Islet precursor cell (in vitro differentiated cells): ENCODE results near the gene UCN2.

Experiments
- DNase-seq: peaks from one replicate; pipeline ENCODE4 v3.0.0-alpha.2; 2018

The UCN2 gene

DNA sequence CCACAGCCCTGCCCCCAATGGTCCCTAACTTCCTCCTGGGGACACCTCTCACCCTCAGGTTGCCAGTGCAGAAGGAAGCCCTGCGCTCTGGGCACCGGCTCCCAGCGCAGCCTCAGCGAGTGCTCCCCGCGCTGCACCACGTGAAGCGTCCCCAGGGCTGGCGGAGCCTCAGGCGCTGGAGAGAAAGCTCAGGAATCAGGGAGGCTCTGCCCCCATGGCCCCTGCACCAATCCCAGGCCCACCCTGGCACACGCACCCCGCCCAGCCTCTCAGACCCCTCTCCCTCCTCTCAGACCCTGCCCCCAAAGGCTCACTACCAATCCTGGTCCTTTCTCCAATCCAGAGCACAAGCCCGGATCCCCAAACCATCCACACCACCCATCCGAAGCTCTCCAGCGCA, 24.6 kb upstream of the UCN2 start:
- no peak for DNase-seq

DNA sequence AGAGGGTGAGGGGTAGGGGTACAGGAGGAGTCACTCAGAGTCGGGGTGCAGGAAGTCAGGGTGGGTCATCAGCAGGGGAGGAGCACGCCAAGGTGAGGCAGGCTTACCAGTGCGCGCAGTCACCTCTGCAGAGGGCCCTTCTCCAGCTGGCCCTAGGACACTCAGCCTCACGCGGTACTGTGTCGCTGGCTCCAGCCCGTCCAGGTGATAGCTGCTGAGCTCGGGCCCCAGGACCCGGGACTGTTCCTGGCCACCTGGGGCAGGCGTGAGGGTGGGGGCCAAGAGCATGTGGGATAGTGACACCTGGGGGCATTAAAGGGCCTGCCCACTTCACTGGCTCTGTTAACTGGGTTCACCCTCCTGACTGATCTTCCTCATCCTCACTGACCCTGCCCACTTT, 24.1 kb upstream of the UCN2 start:
- no peak for DNase-seq

- DNase-seq = no peak
Measured at GRCh38 chr3:48585411-48585810, 21.8 kb upstream of the UCN2 start.

DNA sequence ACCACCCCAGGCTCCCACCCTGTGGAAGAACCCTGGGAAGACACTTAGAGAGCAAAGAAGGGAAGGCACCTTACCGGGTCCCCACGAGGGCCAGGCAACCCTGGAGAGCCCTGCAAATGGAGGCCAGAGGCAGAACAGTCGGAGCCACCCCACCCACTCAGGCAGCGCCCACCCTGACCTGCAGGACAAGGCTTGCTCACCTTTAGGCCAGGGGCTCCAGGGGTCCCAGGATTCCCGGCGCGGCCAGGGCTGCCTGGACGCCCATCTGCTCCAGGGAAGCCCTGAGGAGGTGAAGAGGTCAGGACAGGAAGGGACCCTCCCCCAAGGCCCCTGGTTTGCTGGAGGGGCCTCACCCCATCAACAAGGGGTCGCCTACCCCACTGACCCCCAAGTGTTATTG, 21.3 kb upstream of the UCN2 start:
- no peak for DNase-seq

DNA sequence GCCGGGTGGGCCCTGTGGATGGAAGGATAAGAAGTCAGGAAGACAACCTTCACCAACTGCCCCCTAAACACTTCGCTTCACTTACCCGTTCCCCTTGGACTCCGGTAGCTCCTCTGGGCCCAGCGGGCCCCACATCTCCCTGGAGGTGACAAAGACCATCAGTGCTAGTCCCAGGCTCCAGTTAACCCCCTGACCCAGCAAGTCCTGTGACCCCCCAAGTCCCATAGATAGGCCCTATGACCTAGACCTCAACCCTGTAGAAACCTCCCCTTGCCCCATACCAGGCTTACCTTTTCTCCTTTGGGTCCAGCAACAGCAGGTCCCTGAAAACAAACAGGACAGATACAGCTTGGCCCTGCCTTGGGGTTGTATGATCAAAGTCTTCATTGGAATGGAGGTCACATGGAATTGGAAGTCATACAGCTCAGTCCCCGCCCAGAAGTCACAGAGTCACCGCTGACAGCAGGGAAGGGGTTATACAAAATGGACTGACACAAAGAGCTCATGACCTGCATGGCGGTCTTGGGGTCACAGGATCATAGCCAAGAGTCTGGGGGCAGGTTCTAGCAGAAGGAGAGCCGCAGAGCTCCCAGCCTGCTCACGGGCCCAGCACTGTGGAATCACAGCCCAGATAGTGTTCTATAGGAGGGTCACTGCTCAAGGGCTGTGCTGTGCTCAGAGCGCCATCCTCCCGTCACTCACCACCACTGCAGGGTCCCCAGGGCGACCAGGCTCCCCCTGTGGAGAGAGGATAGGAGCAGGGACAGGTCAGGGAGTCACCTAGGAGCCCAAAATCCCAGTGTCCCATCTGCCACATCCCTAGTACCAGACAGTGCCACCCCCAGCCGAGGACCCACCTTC, 18.3 kb upstream of the UCN2 start:
- DNase-seq = no peak

GRCh38 chr3:48576647-48577046, 13.1 kb upstream of the UCN2 start:
- no peak for DNase-seq

DNA sequence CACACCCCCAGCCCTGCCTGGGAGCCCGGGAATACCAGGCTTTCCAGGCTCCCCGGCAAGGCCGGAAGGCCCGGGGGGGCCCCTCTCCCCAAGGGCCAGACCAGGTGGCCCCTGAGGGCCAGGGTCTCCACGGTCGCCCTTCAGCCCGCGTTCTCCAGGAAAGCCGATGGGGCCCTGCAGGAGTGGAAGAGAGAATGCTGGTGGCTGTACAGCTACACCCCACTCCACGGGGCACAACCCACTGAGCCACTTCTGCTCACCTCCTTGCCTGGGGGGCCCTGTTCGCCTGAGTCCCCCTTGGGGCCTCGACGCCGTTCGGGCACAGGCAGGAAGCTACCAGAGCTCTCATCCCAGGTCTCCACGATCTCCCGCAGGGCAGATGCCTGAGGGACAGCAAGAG, 11.8 kb upstream of the UCN2 start:
- DNase-seq = no peak

GRCh38 chr3:48573973-48574585, 10.5 kb upstream of the UCN2 start:
- DNase-seq = no peak

DNA sequence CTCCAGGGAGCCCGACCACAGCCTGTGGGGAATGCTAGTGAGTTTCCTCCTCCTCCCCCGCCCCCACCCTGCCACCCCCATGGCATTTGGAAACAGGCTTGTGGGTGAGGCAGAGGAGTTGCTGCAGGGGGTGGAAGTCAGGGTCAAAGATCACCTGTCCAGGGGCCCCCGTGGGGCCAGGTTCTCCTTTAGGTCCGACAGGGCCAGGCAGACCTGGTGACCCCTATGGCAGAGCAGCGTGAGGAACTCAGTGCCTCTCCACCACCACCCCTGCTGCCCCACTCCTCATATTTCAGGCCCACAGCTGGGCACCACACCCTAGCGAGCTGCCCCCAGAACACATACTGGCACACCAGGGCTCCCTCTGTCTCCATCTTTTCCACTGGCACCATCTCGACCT, 8.9 kb upstream of the UCN2 start:
- DNase-seq = no peak

GRCh38 chr3:48571938-48572337, 8.4 kb upstream of the UCN2 start:
- no peak for DNase-seq

DNA sequence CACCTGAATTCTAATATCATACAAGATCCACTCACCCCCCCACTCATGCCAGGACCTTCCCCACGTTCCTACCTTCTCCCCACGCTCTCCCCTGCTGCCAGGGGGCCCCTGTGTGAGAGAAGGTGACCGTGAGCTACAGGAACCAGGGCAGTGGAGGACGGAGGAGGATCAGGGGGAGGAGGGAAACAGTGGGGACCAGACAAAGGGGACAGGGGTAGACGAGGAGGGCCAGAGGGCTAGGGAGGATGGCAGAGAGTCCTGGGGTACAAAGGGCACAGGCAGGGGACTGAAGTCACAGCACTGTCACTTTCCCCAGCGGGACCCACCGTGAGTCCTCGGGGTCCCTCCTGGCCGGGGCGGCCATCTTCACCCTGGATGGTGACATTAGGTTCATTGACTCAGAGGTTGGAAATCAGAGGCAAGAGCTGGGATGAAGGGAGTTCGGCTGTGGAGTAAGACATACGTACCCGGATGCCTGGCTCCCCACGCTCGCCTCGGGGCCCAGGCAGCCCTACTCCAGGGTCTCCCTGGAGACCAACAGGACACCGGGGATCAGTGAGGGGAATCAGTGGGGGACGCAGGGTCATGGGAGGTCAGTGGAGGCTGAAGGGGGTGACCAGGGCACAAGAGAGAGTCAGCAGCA, 6.3 kb upstream of the UCN2 start:
- no peak for DNase-seq

- no peak for DNase-seq
Measured at GRCh38 chr3:48569400-48569799, 5.8 kb upstream of the UCN2 start.

DNA sequence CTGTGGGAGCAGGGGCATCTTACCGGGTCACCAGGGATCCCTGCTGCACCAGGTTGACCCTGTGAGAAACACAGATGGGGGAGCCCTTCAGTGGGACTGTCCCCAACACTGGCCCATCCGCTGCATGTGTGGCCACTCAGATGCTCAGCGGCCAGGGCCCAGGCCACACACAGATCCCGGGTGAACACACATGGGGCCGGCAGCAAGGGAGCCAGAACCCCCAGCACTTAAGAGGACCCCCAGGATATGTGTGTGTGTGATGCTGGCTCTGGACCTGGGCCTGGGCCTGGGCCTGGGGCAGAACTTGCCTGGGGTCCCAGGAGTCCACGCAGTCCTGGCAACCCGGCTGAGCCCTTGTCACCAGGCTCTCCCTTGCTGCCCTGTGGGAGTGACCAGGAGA, 4.9 kb upstream of the UCN2 start:
- no peak for DNase-seq

- DNase-seq = no peak
Measured at GRCh38 chr3:48567500-48567899, 3.9 kb upstream of the UCN2 start.

DNA sequence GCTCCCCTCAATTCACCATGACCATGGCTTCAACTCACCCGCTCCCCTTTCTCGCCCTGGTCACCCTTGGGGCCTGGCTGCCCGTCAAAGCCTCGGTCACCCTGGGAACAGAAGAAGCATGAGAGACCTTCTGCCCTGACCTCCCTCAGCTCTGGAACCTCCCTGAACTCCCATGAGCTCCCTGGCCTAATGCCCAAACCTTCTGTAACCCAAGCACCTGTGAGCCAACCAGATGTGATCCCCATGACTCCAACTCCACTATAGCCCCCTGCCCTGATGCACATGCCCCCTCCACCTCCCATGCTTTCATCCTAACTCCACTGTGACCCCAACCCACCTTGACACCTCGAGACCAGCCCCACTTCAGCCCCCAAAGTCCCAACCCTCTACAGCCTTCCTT, 3.5 kb upstream of the UCN2 start:
- DNase-seq = no peak

DNA sequence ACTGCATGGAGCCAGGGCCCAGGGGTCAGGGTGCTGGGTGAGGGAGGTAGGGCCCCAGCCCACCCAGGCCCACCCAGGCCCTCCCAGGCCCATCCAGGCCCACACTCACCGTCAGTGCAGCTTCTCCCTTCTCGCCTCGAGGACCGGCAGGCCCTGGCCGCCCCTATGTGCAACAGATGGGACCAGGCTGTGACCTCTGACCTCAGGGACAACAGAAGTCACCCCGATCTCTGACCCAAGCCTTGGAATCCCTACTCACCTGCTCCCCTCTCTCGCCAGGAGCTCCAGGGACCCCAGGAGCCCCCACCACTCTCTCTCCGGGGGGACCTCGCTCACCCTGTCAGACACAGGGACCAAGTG, 2.8 kb upstream of the UCN2 start:
- DNase-seq = no peak

DNA sequence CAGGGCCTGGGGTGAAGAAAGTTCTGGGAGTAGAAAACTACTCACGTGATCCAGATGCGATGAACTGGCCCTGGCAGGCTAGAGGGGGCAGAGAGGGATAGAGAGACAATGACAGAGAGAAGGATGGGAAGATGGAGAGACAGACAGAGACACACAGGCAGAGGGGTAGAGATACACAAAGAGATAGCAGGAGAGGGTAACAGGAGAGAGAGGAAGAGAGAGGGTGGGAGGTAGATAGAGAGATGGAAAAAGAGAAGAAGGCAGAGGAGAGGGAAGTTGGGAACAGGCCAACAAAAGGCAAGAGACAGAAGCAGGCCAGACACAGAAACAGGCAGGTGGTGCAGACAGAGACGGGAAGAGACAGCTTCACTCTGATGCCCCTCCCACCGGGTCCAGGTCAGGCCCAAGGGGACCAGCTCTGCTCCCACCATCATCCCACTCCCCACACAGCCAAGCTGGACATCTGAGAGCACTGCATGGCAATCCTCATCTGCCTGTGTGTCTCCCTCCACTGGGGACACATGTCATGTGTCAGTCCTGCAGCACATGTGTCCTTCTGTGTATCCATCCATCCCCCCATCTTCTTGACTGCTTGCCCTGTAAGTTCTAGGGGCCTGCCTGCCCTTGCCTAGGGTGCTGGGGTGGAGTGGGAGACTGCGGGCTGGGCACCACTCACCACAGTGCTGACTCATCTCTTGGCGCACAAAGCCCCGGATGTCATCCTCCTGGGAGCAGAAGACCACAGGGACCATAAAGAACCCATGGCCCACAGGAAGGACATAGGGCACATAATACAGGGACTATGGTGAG, 2.2 kb upstream of the UCN2 start:
- DNase-seq = no peak

- no peak for DNase-seq
Measured at GRCh38 chr3:48565186-48565585, 1.6 kb upstream of the UCN2 start.

DNA sequence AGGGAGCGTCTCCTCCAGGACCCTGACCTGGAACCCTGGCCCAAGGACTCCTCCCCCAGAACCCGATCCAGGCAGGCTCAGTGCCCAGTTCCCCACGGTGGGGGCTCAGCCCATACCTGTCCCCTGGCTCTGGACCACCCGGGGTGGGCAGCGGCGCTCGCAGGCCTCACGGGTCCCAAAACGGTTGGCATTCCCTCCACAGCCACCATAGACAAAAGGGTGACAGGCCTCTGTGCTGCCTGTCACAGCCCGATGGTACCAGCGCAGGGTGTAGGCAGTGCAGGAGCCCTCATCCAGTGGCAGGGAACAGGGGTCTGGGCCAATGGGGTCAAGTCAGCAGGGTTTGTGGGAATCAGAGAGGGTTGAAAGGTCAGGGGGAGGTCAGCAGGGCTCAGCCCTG, 1.1 kb upstream of the UCN2 start:
- DNase-seq = no peak

- DNase-seq = no peak
Measured at GRCh38 chr3:48564022-48564421, 441 bp upstream of the UCN2 start.

- no peak for DNase-seq
Measured at GRCh38 chr3:48562367-48563095, 1.1 kb downstream of the UCN2 start.

GRCh38 chr3:48561045-48561736, 2.4 kb downstream of the UCN2 start:
- peak; percentile 89 for DNase-seq
